HG02610 (cell line): ENCODE measurements around the gene CAPN3.

Source experiments
- ATAC-seq: cut with Tn5 transposase; IDR thresholded peaks from one replicate; pipeline ENCODE4 v1.9.1; 2021; ENCODE audit warnings: mild to moderate bottlenecking, moderate library complexity; ENCODE audit not compliant: unreplicated experiment

Gene CAPN3

GRCh38 chr15:42392309-42393024 lies 33.2 kb downstream of the CAPN3 start:
- no peak for ATAC-seq

GRCh38 chr15:42394106-42394505 lies 34.8 kb downstream of the CAPN3 start:
- ATAC-seq = no peak

- no peak for ATAC-seq
Observed at GRCh38 chr15:42395838-42396237, 36.5 kb downstream of the CAPN3 start.

- no peak for ATAC-seq
Observed at GRCh38 chr15:42401544-42402454, 42.5 kb downstream of the CAPN3 start.

GRCh38 chr15:42402455-42403205 lies 43.3 kb downstream of the CAPN3 start:
- ATAC-seq = no peak

GRCh38 chr15:42403389-42403788 lies 44.1 kb downstream of the CAPN3 start:
- ATAC-seq = no peak

GRCh38 chr15:42404461-42405235 lies 45.3 kb downstream of the CAPN3 start:
- ATAC-seq = no peak

GRCh38 chr15:42405863-42406482 lies 46.7 kb downstream of the CAPN3 start:
- no peak for ATAC-seq

- ATAC-seq = no peak
Observed at GRCh38 chr15:42408178-42408577, 48.9 kb downstream of the CAPN3 start.

GRCh38 chr15:42409011-42409410 lies 49.7 kb downstream of the CAPN3 start:
- no peak for ATAC-seq

- ATAC-seq = no peak
Observed at GRCh38 chr15:42411884-42412283, 52.6 kb downstream of the CAPN3 start.

GRCh38 chr15:42413920-42414319 lies 54.6 kb downstream of the CAPN3 start:
- no peak for ATAC-seq

- ATAC-seq = no peak
Observed at GRCh38 chr15:42419369-42419768, 60.1 kb downstream of the CAPN3 start.

- no peak for ATAC-seq
Observed at GRCh38 chr15:42421376-42421775, 62.1 kb downstream of the CAPN3 start.

- no peak for ATAC-seq
Observed at GRCh38 chr15:42427429-42428223, 68.3 kb downstream of the CAPN3 start.

GRCh38 chr15:42444415-42445063 lies 85.2 kb downstream of the CAPN3 start:
- no peak for ATAC-seq

GRCh38 chr15:42445551-42445950 lies 86.2 kb downstream of the CAPN3 start:
- ATAC-seq = no peak

- no peak for ATAC-seq
Observed at GRCh38 chr15:42447599-42447998, 88.3 kb downstream of the CAPN3 start.

GRCh38 chr15:42448281-42448680 lies 89.0 kb downstream of the CAPN3 start:
- ATAC-seq = no peak
